Measurements from ENCODE around the gene ZSWIM4.

DNA sequence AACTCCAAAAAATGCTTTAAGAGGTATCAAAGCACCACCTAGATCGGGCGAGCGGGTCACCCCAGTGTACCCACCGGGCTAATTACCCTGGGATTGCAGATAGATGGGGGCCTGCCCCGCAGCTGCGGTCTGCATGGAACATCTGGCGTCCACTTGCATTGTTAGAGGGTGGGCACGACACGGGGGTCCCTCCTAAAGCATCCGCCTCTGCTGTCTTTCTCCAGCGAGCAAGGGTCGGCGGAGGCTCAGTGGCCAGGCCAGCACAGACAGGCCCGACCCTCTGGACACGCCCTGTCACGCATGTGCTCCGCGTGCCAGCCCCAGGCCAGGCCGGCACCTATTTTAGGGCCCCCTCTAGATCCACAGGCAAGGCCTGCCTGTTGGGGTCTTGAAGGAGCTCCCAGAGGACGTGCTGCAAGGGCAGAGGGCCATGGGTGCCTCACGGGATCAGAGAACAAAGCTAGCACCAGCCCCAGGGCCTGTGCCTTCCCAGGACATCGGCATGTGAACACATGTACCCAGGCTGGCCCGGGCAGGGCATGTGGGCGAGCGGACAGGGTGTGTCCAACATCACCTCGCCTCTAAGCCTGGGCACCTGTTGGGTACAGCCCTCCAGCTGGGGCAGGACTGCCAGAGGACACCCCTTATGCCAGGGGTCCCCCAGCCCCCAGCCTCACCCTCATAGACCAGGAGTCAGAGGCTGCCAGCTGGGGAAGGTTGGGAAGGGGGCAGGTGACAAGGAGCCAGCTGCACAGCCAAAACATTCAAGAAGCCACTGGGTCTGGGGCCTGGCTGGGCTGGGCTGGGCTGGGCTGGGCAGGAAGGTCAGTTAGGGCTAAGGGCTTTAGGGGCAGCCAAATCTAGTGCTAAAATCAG, 46.1 kb downstream of the ZSWIM4 start:
- TF ChIP-seq, protein P1, sequence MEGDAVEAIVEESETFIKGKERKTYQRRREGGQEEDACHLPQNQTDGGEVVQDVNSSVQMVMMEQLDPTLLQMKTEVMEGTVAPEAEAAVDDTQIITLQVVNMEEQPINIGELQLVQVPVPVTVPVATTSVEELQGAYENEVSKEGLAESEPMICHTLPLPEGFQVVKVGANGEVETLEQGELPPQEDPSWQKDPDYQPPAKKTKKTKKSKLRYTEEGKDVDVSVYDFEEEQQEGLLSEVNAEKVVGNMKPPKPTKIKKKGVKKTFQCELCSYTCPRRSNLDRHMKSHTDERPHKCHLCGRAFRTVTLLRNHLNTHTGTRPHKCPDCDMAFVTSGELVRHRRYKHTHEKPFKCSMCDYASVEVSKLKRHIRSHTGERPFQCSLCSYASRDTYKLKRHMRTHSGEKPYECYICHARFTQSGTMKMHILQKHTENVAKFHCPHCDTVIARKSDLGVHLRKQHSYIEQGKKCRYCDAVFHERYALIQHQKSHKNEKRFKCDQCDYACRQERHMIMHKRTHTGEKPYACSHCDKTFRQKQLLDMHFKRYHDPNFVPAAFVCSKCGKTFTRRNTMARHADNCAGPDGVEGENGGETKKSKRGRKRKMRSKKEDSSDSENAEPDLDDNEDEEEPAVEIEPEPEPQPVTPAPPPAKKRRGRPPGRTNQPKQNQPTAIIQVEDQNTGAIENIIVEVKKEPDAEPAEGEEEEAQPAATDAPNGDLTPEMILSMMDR (IDR thresholded peaks at IDR 0.05) = no peak
- peak; percentile 73 to 77 for TF ChIP-seq POLR2A (IDR thresholded peaks at IDR 0.05)
